Measurements from ENCODE around the gene CBFA2T2. TPM values are rescaled to one million over a fixed set of nuclear protein-coding genes. Genes with fewer than 3 reads are reported as not detected.
"Not testable (repeated sequence)": the region's sequence is repeated elsewhere in the genome, so short reads cannot be mapped to it uniquely, and the experiment has no call there.

CBFA2T2 gene
- total RNA-seq, 1 donor from 2014 or later = 52.3 TPM

GRCh38 chr20:33645396-33645795 is 155.5 kb downstream of the CBFA2T2 start:
- peaks cover 38% of the 10 kb centered on the region for H3K4me1 Mint-ChIP-seq (ENCODE audit: unreplicated experiment)
- no peak for DNase-seq (ENCODE audit: extremely low spot score, unreplicated experiment)
- H3K9me3 Mint-ChIP-seq = no peaks in the 10 kb centered on the region
- H3K36me3 Mint-ChIP-seq = peaks cover 32% of the 10 kb centered on the region
- TF ChIP-seq, protein P1, sequence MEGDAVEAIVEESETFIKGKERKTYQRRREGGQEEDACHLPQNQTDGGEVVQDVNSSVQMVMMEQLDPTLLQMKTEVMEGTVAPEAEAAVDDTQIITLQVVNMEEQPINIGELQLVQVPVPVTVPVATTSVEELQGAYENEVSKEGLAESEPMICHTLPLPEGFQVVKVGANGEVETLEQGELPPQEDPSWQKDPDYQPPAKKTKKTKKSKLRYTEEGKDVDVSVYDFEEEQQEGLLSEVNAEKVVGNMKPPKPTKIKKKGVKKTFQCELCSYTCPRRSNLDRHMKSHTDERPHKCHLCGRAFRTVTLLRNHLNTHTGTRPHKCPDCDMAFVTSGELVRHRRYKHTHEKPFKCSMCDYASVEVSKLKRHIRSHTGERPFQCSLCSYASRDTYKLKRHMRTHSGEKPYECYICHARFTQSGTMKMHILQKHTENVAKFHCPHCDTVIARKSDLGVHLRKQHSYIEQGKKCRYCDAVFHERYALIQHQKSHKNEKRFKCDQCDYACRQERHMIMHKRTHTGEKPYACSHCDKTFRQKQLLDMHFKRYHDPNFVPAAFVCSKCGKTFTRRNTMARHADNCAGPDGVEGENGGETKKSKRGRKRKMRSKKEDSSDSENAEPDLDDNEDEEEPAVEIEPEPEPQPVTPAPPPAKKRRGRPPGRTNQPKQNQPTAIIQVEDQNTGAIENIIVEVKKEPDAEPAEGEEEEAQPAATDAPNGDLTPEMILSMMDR (conservative IDR thresholded peaks at IDR 0.05) = no peak
- no peaks in the 10 kb centered on the region for H3K27me3 Mint-ChIP-seq
- peak overlapping the region; percentile 9 for H3K27ac Mint-ChIP-seq
- H3K4me3 Mint-ChIP-seq = no peak overlapping the region

DNA sequence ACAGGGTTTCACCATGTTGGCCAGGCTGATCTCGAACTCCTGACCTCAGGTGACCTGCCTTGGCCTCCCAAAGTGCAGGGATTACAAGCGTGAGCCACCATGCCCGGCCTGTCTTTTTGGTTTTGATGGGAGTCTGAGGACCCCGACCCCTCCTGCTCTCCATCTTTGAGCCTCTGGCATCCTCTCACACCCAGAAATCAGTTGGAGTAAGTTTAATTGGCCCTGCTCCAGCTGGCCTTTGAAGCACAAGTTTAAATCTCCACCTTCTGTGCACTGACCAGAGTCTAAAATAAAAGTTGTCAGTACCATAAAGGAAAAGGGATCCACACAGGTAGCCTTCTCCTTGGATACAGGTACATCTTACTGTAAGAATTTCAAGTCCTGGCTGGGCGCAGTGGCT is 156.3 kb downstream of the CBFA2T2 start:
- H3K36me3 Mint-ChIP-seq = peaks cover 40% of the 10 kb centered on the region
- no peak for DNase-seq (ENCODE audit: extremely low spot score, unreplicated experiment)
- TF ChIP-seq, protein P1 (conservative IDR thresholded peaks at IDR 0.05) = no peak
- no peaks in the 10 kb centered on the region for H3K27me3 Mint-ChIP-seq
- H3K27ac Mint-ChIP-seq = no peak overlapping the region
- no peak overlapping the region for H3K4me3 Mint-ChIP-seq
- H3K4me1 Mint-ChIP-seq (ENCODE audit: unreplicated experiment) = peaks cover 46% of the 10 kb centered on the region
- no peaks in the 10 kb centered on the region for H3K9me3 Mint-ChIP-seq

- not testable (repeated sequence) for DNase-seq (ENCODE audit: extremely low spot score, unreplicated experiment); H3K27me3 Mint-ChIP-seq; H3K4me3 Mint-ChIP-seq; H3K9me3 Mint-ChIP-seq; H3K27ac Mint-ChIP-seq
- H3K36me3 Mint-ChIP-seq = peaks cover 42% of the 10 kb centered on the region
- H3K4me1 Mint-ChIP-seq (ENCODE audit: unreplicated experiment) = peaks cover 55% of the 10 kb centered on the region
Measured at GRCh38 chr20:33646959-33647602, 157.2 kb downstream of the CBFA2T2 start.

DNA sequence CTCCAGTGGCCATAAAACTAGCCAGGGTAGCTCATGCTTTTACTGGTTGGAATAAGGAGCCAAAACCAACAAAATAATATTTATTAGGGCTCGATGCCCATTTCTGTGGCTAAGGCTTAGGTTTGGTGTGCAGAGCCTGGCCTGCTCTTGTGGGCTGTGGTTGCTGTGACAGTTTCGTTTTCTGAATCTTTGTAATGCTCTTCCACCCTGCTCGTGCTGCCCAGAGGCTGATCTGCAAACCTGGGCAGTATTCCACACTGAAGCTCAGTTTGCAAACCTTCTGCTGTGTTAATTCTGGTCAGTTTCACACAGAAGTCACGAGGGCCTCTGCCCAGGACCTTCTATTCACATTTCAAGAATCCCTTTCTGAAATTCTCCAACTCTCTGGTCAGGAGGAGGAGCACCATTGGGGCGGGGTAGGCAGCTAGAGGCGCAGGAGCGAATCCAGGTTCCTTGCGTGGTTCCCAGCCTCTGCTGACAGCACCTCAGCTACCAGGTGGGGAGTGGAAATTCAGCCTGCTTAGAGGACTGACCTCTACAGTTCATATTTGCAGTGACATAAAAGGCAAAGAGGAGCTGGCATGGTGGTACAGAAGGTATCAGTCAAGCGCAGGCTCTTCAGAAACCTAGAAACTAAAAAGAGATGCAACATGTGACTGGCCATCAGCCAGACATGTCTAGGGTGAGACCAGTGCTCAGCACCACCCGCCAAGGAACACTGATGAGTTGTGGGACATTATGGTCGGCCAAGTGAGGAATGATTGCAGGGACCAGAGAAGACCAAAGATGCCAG is 157.9 kb downstream of the CBFA2T2 start:
- Mint-ChIP-seq H3K27ac (peak overlapping the region; percentile 97), H3K27me3 (no peaks in the 10 kb centered on the region), H3K4me3 (no peak overlapping the region), H3K4me1 (ENCODE audit: unreplicated experiment) (peaks cover 56% of the 10 kb centered on the region), H3K36me3 (peaks cover 40% of the 10 kb centered on the region), H3K9me3 (no peaks in the 10 kb centered on the region)
- TF ChIP-seq, protein P1 (conservative IDR thresholded peaks at IDR 0.05) = no peak
- DNase-seq (ENCODE audit: extremely low spot score, unreplicated experiment) = no peak

- TF ChIP-seq, protein P1 (conservative IDR thresholded peaks at IDR 0.05) = no peak
- no peak for DNase-seq (ENCODE audit: extremely low spot score, unreplicated experiment)
- Mint-ChIP-seq H3K4me1 (ENCODE audit: unreplicated experiment) (peaks cover 61% of the 10 kb centered on the region), H3K27ac (peak overlapping the region; percentile 97), H3K4me3 (no peak overlapping the region), H3K27me3 (no peaks in the 10 kb centered on the region), H3K36me3 (peaks cover 35% of the 10 kb centered on the region), H3K9me3 (no peaks in the 10 kb centered on the region)
Measured at GRCh38 chr20:33648396-33649004, 158.6 kb downstream of the CBFA2T2 start.

DNA sequence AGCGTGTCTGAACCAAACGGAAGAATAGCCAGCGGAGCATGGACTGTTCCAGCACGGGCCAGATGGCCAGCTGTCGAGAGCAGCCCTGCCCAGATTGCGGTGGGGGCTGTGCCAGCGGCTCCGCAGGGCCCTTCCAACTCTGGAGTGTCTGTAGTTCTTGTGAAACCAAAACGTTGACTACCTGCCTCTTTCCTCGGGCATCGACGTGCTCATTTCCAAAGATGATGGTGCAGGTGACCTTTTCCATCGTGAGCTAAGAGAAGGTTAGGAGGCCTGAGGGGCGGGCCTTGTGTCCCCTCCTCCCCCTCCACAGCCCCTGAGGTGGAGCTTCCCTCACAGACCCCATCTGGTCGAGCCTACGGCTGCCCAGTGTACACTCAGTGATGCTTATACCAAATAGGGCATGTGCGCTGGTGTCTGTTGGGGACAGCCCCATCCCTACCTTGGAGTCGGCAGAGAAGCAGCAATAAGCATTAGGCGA is 159.3 kb downstream of the CBFA2T2 start:
- Mint-ChIP-seq H3K9me3 (no peaks in the 10 kb centered on the region), H3K36me3 (peaks cover 35% of the 10 kb centered on the region), H3K27me3 (no peaks in the 10 kb centered on the region), H3K4me3 (peak overlapping the region; percentile 32), H3K4me1 (ENCODE audit: unreplicated experiment) (peaks cover 69% of the 10 kb centered on the region), H3K27ac (peak overlapping the region; percentile 97)
- TF ChIP-seq, protein P1 (conservative IDR thresholded peaks at IDR 0.05) = no peak
- no peak for DNase-seq (ENCODE audit: extremely low spot score, unreplicated experiment)
